ENCODE data around the gene MRPL10.

MRPL10 gene

GRCh38 chr17:47819475-47819874 lies 11.9 kb downstream of the MRPL10 start:
- no peak for TF ChIP-seq CTCF (IDR thresholded peaks at IDR 0.05; ENCODE audit: low read depth, low read length)
- H3K4me3 ChIP-seq (ENCODE audit: low read depth, low read length): no peak overlapping the region

GRCh38 chr17:47818002-47818695 lies 13.2 kb downstream of the MRPL10 start:
- no peak for TF ChIP-seq CTCF (IDR thresholded peaks at IDR 0.05; ENCODE audit: low read depth, low read length)
- no peak overlapping the region for H3K4me3 ChIP-seq (ENCODE audit: low read depth, low read length)

- no peak overlapping the region for H3K4me3 ChIP-seq (ENCODE audit: low read depth, low read length)
- no peak for TF ChIP-seq CTCF (IDR thresholded peaks at IDR 0.05; ENCODE audit: low read depth, low read length)
Measured at GRCh38 chr17:47816947-47817346, 14.4 kb downstream of the MRPL10 start.

GRCh38 chr17:47816111-47816735 lies 15.1 kb downstream of the MRPL10 start:
- TF ChIP-seq CTCF (IDR thresholded peaks at IDR 0.05; ENCODE audit: low read depth, low read length): no peak
- no peak overlapping the region for H3K4me3 ChIP-seq (ENCODE audit: low read depth, low read length)

GRCh38 chr17:47815106-47815918 lies 16.0 kb downstream of the MRPL10 start:
- no peak for TF ChIP-seq CTCF (IDR thresholded peaks at IDR 0.05; ENCODE audit: low read depth, low read length)

GRCh38 chr17:47813512-47814031 lies 17.8 kb downstream of the MRPL10 start:
- TF ChIP-seq CTCF (IDR thresholded peaks at IDR 0.05; ENCODE audit: low read depth, low read length): no peak
- H3K4me3 ChIP-seq (ENCODE audit: low read depth, low read length): no peak overlapping the region

More at GRCh38 chr17:47815106-47815918, 16.0 kb downstream of the MRPL10 start:
- H3K4me3 ChIP-seq (ENCODE audit: low read depth, low read length): no peak overlapping the region

Data from WI38 (cell line).